Measurements from ENCODE around the gene FLNC. TPM values are rescaled to one million over a fixed set of nuclear protein-coding genes. Genes with fewer than 3 reads are reported as not detected.

The FLNC gene
- total RNA-seq, 2 experiments from 2014 or later, result not detected

DNA sequence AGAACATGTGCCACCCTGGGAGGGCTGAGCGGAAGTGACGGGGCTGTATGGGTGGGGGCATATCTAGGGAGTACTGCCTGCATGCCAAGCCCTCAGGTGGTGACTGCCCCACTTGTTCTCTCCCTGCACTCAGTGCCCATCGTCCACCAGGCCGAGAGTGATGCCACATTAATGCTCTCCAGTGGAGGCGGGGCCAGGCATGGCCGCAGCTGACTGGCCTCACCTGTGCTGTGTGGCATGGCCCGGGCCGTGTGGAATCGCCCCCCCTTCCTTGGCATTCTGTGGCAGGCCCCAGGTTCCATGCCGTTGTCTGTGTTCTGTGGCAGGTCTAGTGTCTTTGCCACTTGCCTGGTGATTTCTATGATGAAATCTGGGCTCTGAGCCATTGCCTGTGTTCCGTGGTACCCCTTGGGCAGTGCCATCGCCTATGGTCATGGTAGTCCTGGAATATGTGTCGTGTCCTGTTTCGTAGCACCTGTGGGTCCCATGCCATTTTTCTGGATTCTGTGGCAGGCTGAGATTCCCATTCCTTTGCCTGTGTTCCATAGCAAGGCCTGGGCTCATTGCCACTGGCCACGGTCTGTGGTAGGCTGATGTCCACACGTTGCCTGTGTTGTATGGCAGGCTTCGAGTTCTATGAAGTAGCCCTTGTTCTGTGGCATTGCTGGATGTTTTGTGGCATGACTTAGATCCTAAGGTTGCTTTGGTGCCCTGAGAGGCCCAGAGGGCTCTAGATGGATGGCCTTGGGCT is 8.9 kb downstream of the FLNC start:
- Mint-ChIP-seq H3K27me3 (no peaks in the 10 kb centered on the region), H3K4me3 (no peak overlapping the region), H3K9me3 (no peaks in the 10 kb centered on the region), H3K4me1 (peaks cover 1% of the 10 kb centered on the region), H3K36me3 (no peaks in the 10 kb centered on the region), H3K27ac (no peak overlapping the region)
- POLR2A ChIA-PET, result no interaction called here
- DNase-seq (peak; percentile 24), ATAC-seq (ENCODE audit: low read depth) (no peak)

DNA sequence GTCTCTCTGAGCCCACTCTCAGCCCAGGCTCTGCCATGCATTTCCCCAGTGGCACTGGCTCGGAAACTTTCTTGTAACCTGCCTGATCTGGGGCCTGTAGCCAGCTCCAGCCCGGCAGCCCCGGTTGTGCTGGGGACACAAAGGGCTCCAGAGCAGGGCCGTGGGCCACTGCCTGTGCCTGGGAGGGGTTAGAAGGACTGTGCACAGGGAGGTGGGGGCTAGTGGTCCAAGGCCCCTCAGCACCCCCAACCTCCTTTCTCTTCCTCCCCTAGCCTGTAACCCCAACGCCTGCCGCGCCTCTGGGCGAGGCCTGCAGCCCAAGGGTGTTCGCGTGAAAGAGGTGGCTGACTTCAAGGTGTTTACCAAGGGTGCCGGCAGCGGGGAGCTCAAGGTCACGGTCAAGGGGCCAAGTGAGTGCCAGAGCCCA is 9.6 kb downstream of the FLNC start:
- H3K4me3 Mint-ChIP-seq, result no peak overlapping the region
- ATAC-seq (ENCODE audit: low read depth), result no peak
- no peaks in the 10 kb centered on the region for H3K27me3 Mint-ChIP-seq
- DNase-seq, result peak; percentile 27
- no peaks in the 10 kb centered on the region for H3K36me3 Mint-ChIP-seq
- no peaks in the 10 kb centered on the region for H3K9me3 Mint-ChIP-seq
- POLR2A ChIA-PET, result no interaction called here
- no peak overlapping the region for H3K27ac Mint-ChIP-seq
- H3K4me1 Mint-ChIP-seq, result peaks cover 1% of the 10 kb centered on the region

DNA sequence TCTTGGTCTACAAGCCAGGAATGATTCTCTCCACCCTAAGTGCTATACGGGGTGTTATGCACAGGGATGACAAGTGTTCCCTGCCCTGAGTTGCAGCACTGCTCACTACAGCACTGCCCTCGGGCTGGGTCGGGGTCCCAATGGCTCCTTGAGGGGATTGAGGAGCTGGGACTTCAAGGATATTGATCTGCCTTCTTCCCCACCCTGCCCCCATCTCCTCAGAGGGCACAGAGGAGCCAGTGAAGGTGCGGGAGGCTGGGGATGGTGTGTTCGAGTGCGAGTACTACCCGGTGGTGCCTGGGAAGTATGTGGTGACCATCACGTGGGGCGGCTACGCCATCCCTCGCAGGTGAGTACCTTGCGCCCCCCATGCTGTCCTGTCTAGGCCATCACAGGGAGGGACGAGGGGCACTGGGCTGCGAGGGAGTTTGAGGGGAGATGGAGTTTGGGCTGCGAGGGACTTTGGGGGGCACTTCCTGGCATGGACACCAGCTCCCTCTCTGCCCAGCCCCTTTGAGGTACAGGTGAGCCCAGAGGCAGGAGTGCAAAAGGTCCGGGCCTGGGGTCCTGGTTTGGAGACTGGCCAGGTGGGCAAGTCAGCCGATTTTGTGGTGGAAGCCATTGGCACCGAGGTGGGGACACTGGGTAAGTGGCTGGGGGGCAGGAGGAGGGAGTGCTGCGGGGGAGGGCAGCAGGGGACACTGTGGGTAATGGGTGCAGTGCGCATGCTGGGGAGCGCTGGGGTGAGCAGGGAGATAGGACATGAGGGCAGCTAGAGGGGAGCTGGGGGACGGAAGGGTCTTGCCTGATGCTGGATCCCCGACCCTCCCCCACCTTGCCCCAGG is 10.3 kb downstream of the FLNC start:
- Mint-ChIP-seq H3K27ac (no peak overlapping the region), H3K27me3 (no peaks in the 10 kb centered on the region), H3K4me3 (no peak overlapping the region), H3K4me1 (peaks cover 1% of the 10 kb centered on the region), H3K36me3 (no peaks in the 10 kb centered on the region), H3K9me3 (no peaks in the 10 kb centered on the region)
- ATAC-seq (ENCODE audit: low read depth), result no peak
- no peak for DNase-seq
- POLR2A ChIA-PET, result interaction anchor here (0.8 kb wide), 1 partner anchor 23 kb away, joined by 3 read pairs; the partner anchor contains the start of gene ATP6V1F

DNA sequence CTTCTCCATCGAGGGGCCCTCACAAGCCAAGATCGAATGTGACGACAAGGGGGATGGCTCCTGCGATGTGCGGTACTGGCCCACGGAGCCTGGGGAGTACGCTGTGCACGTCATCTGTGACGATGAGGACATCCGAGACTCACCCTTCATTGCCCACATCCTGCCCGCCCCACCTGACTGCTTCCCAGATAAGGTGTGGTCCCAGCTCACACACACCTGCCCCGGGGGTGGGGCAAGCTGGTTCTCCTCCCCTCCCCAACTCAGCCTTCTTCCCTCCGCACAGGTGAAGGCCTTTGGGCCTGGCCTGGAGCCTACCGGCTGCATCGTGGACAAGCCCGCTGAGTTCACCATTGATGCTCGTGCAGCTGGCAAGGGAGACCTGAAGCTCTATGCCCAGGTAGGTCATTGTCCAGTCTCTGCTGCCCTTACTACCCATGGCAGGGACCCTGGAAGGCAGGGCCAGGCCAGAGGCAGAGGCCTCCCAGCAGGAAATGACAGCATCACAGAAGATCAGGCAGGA is 11.0 kb downstream of the FLNC start:
- no peaks in the 10 kb centered on the region for H3K36me3 Mint-ChIP-seq
- H3K4me1 Mint-ChIP-seq, result peaks cover 1% of the 10 kb centered on the region
- no peak overlapping the region for H3K4me3 Mint-ChIP-seq
- ATAC-seq (ENCODE audit: low read depth), result no peak
- POLR2A ChIA-PET, result interaction anchor here (0.8 kb wide), 1 partner anchor 22 kb away, joined by 3 read pairs; the partner anchor contains the start of gene ATP6V1F
- H3K27ac Mint-ChIP-seq, result no peak overlapping the region
- H3K9me3 Mint-ChIP-seq, result no peaks in the 10 kb centered on the region
- DNase-seq, result no peak
- no peaks in the 10 kb centered on the region for H3K27me3 Mint-ChIP-seq

DNA sequence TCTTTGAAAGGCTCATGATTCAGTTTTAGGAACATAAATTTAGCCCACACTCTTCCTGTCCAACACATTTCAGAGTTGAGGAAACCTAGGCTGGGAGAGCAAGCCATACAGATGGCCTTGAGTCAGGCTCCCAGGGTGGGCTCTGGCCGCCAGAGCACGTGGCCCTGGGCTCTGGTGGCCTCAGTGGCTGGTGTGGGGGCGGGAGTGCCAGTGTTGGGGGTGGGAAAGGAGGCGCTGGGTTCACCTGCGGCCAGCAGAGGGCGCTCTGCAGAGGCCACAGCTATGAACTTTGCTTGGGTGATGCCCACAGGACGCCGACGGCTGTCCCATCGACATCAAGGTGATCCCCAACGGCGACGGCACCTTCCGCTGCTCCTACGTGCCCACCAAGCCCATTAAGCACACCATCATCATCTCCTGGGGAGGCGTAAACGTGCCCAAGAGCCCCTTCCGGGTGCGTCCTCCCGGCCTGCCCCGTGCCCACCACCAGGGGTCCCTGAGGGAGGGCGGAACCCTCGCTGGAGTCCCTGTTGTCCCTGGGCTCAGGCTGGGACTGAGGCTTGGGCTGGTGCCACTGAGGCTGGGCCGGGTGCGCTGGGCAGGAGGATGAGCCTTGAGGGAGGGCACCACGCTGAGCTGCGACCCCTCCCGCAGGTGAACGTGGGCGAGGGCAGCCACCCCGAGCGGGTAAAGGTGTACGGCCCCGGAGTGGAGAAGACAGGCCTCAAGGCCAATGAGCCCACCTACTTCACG is 11.9 kb downstream of the FLNC start:
- Mint-ChIP-seq H3K9me3 (no peaks in the 10 kb centered on the region), H3K4me3 (no peak overlapping the region), H3K36me3 (no peaks in the 10 kb centered on the region), H3K27ac (no peak overlapping the region), H3K4me1 (peaks cover 1% of the 10 kb centered on the region), H3K27me3 (no peaks in the 10 kb centered on the region)
- ATAC-seq (ENCODE audit: low read depth), result peak; percentile 53
- DNase-seq, result peak; percentile 75
- POLR2A ChIA-PET, result no interaction called here

DNA sequence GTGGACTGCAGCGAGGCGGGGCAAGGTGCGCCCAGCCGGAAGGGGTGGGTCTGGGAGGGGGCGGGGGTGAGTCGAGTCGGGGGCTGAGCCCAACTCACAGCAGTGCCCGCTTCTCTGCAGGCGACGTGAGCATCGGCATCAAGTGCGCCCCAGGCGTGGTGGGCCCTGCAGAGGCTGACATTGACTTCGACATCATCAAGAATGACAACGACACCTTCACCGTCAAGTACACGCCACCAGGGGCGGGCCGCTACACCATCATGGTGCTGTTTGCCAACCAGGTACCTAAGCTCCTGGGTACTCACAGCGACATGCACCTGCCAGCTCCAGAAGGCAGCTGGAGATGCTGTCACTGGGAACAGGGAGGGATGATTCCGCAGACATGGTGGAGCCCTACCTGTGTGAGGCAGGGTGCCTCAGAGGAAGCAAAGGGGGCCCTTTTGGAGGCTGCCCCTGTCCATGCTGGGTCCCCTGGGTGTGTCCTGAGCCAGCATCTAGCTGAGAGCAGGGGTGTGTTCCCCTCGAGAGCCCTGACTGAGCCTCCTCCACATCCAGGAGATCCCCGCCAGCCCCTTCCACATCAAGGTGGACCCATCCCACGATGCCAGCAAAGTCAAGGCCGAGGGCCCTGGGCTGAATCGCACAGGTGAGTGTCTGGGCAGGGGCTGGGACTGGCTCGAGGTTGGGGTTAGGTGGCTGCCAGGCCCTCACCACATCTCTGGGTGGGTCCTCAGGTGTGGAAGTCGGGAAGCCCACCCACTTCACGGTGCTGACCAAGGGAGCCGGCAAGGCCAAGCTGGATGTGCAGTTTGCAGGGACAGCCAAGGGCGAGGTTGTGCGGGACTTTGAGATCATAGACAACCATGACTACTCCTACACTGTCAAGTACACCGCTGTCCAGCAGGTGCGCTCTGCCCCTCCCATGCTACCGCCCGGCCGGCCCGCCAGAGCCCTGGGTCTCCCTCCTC is 12.8 kb downstream of the FLNC start:
- no peaks in the 10 kb centered on the region for H3K36me3 Mint-ChIP-seq
- ATAC-seq (ENCODE audit: low read depth), result no peak
- no peaks in the 10 kb centered on the region for H3K27me3 Mint-ChIP-seq
- H3K27ac Mint-ChIP-seq, result no peak overlapping the region
- no peak for DNase-seq
- H3K9me3 Mint-ChIP-seq, result no peaks in the 10 kb centered on the region
- POLR2A ChIA-PET, result no interaction called here
- H3K4me1 Mint-ChIP-seq, result peaks cover 1% of the 10 kb centered on the region
- no peak overlapping the region for H3K4me3 Mint-ChIP-seq

DNA sequence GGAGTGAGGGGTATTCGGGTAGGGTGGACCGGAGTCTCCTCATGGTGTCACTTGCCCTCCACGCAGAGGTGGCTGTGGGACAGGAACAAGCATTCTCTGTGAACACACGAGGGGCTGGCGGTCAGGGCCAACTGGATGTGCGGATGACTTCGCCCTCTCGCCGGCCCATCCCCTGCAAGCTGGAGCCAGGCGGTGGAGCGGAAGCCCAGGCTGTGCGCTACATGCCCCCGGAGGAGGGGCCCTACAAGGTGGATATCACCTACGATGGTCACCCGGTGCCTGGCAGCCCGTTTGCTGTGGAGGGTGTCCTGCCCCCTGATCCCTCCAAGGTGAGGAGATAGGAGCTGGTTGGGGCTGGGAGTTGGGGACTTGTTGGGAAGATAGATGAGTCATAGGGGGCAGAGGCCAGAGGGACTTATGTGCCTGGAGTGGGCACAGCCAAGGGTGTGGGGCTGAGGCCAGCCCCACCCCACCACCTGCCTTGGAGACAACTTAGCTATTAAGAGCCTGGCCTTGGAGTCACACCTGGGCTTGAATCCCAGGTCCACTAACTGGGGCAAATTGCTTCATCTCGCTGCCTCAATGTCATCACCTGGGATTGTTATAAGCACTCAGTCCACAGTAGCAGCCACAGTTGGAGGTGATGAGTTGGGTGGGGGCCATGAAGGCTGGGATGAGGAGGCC is 13.9 kb downstream of the FLNC start:
- H3K4me1 Mint-ChIP-seq, result peaks cover 1% of the 10 kb centered on the region
- POLR2A ChIA-PET, result no interaction called here
- H3K4me3 Mint-ChIP-seq, result no peak overlapping the region
- no peak overlapping the region for H3K27ac Mint-ChIP-seq
- no peak for ATAC-seq (ENCODE audit: low read depth)
- no peaks in the 10 kb centered on the region for H3K36me3 Mint-ChIP-seq
- no peaks in the 10 kb centered on the region for H3K27me3 Mint-ChIP-seq
- H3K9me3 Mint-ChIP-seq, result no peaks in the 10 kb centered on the region
- no peak for DNase-seq

DNA sequence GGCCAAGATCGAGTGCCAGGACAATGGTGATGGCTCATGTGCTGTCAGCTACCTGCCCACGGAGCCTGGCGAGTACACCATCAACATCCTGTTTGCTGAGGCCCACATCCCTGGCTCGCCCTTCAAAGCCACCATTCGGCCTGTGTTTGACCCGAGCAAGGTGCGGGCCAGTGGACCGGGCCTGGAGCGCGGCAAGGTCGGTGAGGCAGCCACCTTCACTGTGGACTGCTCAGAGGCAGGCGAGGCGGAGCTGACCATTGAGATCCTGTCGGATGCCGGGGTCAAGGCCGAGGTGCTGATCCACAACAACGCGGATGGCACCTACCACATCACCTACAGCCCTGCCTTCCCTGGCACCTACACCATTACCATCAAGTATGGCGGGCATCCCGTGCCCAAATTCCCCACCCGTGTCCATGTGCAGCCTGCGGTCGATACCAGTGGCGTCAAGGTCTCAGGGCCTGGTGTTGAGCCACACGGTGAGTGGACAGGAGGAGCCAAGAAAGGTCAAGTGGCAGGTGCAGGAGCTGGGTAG is 14.6 kb downstream of the FLNC start:
- no peak for ATAC-seq (ENCODE audit: low read depth)
- DNase-seq, result no peak
- H3K27ac Mint-ChIP-seq, result no peak overlapping the region
- H3K4me1 Mint-ChIP-seq, result peaks cover 1% of the 10 kb centered on the region
- H3K4me3 Mint-ChIP-seq, result no peak overlapping the region
- no peaks in the 10 kb centered on the region for H3K9me3 Mint-ChIP-seq
- no peaks in the 10 kb centered on the region for H3K36me3 Mint-ChIP-seq
- POLR2A ChIA-PET, result no interaction called here
- H3K27me3 Mint-ChIP-seq, result no peaks in the 10 kb centered on the region

DNA sequence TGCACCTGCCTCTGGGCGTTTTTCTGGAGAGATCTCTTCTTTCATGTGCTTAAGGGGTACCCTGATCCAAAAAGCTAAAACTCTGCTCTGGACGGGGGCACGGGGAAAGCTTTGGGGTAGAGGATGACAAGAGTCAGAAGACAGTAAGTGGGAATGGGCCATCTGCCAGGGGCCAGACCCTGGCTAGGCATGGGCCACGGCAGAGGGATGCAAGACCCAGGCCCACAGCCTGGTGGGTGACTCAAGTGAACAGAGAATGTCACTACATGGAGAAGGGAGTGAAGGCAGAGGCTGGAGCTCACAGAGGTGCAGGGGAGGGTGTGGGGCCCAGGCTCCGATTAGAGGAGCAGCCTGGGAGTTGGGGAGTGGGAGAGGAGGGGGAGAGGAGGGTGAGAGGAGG is 15.3 kb downstream of the FLNC start:
- no peak for ATAC-seq (ENCODE audit: low read depth)
- H3K9me3 Mint-ChIP-seq, result no peaks in the 10 kb centered on the region
- no peak overlapping the region for H3K4me3 Mint-ChIP-seq
- no peak overlapping the region for H3K27ac Mint-ChIP-seq
- no peak for DNase-seq
- H3K27me3 Mint-ChIP-seq, result no peaks in the 10 kb centered on the region
- POLR2A ChIA-PET, result no interaction called here
- H3K36me3 Mint-ChIP-seq, result no peaks in the 10 kb centered on the region
- H3K4me1 Mint-ChIP-seq, result peaks cover 1% of the 10 kb centered on the region

DNA sequence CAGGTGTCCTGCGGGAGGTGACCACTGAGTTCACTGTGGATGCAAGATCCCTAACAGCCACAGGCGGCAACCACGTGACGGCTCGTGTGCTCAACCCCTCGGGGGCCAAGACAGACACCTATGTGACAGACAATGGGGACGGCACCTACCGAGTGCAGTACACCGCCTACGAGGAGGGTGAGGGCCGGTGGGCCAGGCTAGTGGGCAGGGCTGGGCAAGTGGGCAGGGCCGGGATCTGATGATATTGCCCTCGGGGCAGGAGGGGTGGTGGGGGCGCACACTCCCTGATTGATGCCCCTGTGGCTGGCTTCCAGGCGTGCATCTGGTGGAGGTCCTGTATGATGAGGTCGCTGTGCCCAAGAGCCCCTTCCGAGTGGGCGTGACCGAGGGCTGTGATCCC is 15.8 kb downstream of the FLNC start:
- no peaks in the 10 kb centered on the region for H3K36me3 Mint-ChIP-seq
- no peaks in the 10 kb centered on the region for H3K27me3 Mint-ChIP-seq
- POLR2A ChIA-PET, result no interaction called here
- H3K4me3 Mint-ChIP-seq, result no peak overlapping the region
- no peaks in the 10 kb centered on the region for H3K9me3 Mint-ChIP-seq
- H3K4me1 Mint-ChIP-seq, result peaks cover 1% of the 10 kb centered on the region
- DNase-seq (no peak), ATAC-seq (ENCODE audit: low read depth) (no peak)
- H3K27ac Mint-ChIP-seq, result no peak overlapping the region

DNA sequence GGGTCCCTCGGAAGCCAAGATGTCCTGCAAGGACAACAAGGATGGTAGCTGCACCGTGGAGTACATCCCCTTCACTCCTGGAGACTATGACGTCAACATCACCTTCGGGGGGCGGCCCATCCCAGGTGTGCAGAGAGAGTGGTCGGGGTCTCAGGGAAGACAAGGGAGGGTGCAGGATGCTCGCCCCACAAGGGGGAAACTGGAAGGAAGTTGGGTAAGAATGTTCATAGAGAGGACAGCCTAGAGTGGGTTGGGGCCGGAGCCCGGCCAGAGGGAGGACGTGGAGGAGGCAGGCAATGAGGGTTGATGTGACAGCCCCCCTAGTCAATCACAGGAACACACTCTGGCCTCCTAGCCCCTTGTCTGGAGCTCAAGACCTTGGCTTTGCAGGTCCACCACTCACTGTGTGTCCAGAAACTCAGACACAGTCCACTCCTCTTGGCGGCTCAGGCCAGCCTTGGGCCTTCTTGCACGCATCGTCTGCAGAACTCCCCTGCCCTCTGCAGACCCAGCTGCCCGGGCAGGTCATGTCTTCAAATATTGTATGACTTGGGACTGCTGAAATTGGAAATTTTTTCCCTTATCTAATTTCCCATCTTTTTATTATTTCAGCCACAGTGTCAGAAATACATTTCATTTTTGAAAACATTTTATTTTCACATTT is 16.7 kb downstream of the FLNC start:
- Mint-ChIP-seq H3K36me3 (no peaks in the 10 kb centered on the region), H3K27me3 (no peaks in the 10 kb centered on the region), H3K27ac (no peak overlapping the region), H3K4me3 (no peak overlapping the region), H3K9me3 (no peaks in the 10 kb centered on the region), H3K4me1 (peaks cover 1% of the 10 kb centered on the region)
- ATAC-seq (ENCODE audit: low read depth), result no peak
- DNase-seq, result no peak
- POLR2A ChIA-PET, result no interaction called here
